Urothelium cell line (cell line): ENCODE measurements around the gene HCST.

Experiments used
- DNase-seq: peaks from one replicate; pipeline ENCODE4 v3.0.0; 2011; ENCODE audit warnings: low spot score, mixed read lengths
- FAIRE-seq: peaks from 2 replicates; lab custom pipeline; 2011; peaks lifted over from hg19 to GRCh38; lab: Jason Lieb, UNC

Gene HCST

DNA sequence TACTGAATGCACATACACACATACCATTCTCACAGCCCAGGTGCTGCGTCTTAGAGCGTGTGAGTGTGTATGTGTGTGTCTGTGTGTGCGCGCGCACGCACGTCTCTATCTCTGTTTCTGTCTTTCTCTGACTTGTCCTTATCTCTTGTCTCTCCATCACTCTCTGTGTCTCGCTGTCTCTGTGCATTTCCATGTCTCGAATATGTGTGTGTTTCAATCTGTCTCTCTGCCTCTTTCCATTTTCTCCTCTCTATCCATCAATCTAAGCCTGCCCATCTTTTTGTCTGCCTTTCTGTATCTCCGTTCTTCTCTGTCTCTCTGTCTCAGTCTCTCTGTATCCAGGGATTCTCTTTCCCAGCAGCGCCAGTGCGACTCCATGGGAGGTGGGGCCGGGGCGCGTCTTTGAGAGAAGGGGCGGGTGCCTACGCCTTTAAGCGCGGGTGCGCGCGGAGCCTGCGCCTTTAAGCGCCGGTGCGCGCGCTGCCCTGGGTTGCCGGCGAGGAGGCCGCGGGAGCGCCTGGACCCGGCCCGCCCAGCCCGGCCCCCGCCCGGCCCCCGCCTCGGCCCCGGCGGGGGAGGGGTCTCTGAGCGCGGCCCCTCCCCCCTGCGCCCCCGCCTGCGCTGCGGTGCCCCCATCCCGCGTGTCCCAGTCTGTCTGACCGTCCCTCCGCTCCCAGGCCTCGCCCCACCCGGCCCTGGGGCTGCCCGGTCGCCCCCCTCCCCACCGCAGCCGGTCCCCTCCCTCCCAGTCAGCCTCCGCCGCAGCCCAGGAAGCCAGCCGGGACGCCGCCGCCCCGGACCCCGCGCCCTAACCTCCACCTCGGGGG, 33.8 kb downstream of the HCST start, which contains the start of gene LRFN3:
Gene LRFN3 (plus strand): TSS at position 464 of the 827 bp plus-strand sequence. CDS start 3,052 bp downstream, outside the sequence.
- FAIRE-seq (peak; percentile 40), DNase-seq (peak; percentile 92)

GRCh38 chr19:35936738-35937268, 34.5 kb downstream of the HCST start:
- DNase-seq (no peak), FAIRE-seq (no peak)

- FAIRE-seq (no peak), DNase-seq (no peak)
These were observed 35.3 kb downstream of the HCST start for GRCh38 chr19:35937345-35938281.

DNA sequence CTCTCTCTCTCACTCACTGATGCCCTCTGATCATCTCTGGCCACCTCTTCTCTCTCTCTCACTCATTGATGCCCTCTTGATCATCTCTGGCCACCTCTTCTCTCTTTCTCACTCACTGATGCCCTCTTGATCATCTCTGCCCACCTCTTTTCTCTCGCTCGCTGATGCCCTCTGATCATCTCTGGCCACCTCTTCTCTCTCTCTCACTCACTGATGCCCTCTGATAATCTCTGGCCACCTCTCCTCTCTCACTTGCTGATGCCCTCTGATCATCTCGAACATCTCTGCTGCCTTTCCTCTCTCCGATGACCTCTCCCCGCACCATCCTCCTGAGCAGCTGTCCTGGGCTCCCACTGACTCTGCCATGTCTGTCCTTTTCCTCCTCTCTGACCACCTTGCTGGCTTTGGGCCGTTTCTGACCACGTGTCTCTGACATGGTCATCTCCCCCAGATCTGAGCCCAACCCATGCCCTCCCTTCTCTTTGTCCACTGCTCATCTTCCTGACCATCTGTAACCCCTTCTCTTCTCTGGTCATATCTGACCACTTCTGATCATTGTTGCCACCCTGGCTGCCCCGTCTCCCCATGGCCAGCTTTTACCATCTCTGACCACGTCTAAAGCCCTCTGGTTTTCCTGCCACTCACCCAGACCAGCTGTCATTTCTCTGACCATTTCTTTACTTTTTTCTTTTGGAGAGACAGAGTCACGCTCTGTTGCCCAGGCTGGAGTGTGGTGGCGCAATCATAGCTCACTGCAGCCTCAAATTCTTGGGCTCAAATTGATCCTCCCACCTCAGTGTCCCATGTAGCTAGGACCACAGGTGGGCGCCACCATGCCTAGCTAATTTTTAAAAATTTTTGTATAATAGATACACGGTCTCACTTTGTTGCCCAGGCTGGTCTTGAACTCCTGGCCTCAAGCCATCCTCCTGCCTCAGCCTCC, 36.2 kb downstream of the HCST start:
- FAIRE-seq (peak; percentile 32), DNase-seq (no peak)

DNA sequence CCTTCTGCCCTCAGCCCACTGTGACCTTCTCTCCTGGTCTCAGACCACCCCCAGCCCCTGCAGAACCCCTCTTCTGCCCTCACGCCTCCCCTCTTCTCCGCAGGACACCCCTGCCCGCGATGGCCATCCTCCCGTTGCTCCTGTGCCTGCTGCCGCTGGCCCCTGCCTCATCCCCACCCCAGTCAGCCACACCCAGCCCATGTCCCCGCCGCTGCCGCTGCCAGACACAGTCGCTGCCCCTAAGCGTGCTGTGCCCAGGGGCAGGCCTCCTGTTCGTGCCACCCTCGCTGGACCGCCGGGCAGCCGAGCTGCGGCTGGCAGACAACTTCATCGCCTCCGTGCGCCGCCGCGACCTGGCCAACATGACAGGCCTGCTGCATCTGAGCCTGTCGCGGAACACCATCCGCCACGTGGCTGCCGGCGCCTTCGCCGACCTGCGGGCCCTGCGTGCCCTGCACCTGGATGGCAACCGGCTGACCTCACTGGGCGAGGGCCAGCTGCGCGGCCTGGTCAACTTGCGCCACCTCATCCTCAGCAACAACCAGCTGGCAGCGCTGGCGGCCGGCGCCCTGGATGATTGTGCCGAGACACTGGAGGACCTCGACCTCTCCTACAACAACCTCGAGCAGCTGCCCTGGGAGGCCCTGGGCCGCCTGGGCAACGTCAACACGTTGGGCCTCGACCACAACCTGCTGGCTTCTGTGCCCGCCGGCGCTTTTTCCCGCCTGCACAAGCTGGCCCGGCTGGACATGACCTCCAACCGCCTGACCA, 37.2 kb downstream of the HCST start:
- FAIRE-seq: no peak
- DNase-seq: no peak

DNA sequence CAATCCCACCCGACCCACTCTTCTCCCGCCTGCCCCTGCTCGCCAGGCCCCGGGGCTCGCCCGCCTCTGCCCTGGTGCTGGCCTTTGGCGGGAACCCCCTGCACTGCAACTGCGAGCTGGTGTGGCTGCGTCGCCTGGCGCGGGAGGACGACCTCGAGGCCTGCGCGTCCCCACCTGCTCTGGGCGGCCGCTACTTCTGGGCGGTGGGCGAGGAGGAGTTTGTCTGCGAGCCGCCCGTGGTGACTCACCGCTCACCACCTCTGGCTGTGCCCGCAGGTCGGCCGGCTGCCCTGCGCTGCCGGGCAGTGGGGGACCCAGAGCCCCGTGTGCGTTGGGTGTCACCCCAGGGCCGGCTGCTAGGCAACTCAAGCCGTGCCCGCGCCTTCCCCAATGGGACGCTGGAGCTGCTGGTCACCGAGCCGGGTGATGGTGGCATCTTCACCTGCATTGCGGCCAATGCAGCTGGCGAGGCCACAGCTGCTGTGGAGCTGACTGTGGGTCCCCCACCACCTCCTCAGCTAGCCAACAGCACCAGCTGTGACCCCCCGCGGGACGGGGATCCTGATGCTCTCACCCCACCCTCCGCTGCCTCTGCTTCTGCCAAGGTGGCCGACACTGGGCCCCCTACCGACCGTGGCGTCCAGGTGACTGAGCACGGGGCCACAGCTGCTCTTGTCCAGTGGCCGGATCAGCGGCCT, 37.9 kb downstream of the HCST start:
- DNase-seq (no peak), FAIRE-seq (no peak)

DNA sequence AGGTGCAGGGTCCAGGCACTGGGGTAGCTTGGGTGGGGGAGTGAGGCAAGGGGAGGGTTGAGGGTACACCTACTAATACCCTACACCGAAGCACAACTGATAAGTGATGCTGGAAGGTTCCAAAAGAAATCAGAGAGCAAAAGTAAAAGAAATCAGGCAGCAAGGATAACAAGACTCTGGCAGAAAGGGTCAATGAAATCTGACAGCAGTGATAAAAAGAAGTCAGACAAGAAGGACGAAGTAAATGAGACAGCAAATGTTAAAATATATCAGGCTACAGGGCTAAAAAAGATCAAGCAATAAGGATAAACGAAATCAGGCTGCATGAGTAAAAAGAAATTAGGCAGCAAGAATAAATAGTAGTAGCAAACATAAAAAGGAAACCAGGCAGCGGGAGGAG, 38.5 kb downstream of the HCST start:
- DNase-seq (no peak), FAIRE-seq (no peak)

- DNase-seq: no peak
- FAIRE-seq: no peak
These were observed 39.9 kb downstream of the HCST start for GRCh38 chr19:35942235-35942634.

DNA sequence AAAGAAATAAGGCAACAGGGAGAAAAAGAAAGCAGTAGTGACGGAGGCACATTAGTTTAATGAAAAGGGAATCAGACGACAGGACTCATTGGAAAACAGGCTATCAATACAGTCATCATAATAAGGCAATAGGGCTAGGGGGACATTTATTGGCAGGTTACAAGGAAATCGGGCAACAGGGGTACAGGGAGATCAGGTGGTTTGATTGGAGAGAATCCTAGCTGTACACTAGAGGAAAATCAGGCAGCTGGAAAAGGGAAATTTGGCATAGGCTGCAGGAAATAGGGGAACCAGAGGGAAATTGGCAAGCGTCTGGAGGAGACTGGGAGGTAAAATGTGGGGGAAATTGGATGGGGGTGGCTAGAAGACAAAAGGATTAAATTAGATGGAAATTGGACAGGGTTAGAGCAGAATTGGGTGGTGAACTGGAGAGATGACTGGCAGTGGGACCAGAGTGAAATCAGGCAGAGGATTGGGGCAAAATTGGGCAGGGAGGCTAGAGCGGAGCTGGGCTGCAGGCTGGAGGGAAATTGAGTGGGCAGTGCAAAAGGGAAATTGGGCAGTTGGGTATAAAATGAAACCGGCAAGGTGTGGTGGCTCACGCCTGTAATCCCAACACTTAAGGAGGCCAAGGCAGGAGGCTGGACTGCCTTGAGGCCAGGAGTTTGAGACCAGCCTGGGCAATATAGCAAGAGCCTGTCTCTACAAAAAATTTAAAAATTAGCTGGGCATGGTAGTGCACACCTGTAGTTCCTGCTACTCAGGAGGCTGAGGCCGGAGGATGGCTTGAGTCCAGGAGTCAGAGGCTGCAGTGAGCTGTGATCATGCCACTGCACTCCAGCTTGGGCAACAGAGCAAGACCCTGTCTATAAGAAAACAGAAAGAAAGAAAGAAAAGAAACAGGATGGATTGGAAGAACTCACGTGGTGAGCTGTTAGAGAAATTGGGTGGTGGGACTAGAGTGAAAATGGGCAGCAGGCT, 41.3 kb downstream of the HCST start:
- DNase-seq (no peak), FAIRE-seq (peak; percentile 35)

GRCh38 chr19:35944556-35944955, 42.2 kb downstream of the HCST start:
- FAIRE-seq (no peak), DNase-seq (no peak)

- FAIRE-seq (peak; percentile 23), DNase-seq (no peak)
These were observed 42.9 kb downstream of the HCST start for GRCh38 chr19:35945121-35945790.

- FAIRE-seq (no peak), DNase-seq (no peak)
These were observed 43.9 kb downstream of the HCST start for GRCh38 chr19:35946203-35946602.

DNA sequence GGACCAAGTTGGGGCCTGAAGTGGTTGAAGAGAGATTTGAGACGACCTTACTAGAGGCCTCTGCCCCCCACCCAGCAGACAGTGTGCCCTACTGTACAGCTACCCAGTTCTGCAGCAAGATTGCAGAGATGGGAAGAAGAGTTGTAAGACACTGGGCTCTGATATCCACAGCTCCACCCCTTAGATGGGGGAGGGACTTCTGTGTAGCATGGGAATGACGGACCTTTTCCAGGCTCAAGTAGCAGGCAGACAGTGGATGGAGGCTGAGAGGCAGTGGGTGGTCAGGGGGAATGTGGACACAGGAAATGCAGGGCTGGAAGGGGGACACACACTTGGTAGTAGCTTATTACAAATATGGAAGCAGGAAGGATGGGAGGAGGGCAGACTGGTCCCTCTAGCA, 46.8 kb downstream of the HCST start:
- DNase-seq (no peak), FAIRE-seq (no peak)
